Astrocyte (in vitro differentiated cells and primary cell): ENCODE data around the gene RAD51B. TPM values are rescaled to one million over a fixed set of nuclear protein-coding genes. Genes with fewer than 3 reads are reported as not detected.

Experiments
- DNase-seq: peaks from one replicate; pipeline ENCODE4 v3.0.0-alpha.2; 2010; ENCODE audit warnings: low read depth
- FAIRE-seq: peaks from 2 replicates; lab custom pipeline; 2011; peaks lifted over from hg19 to GRCh38; lab: Jason Lieb, UNC
- H2AFZ ChIP-seq: 2 replicates; pipeline ENCODE4 v1.6.0; 2012; ENCODE audit warnings: low read depth, low read length, inconsistent platforms
- H3K27ac ChIP-seq: 2 replicates; pipeline ENCODE4 v1.5.1; 2011; ENCODE audit warnings: low read depth, low read length, inconsistent platforms
- H3K27me3 ChIP-seq: 2 replicates; pipeline ENCODE4 v1.6.0; 2011; ENCODE audit warnings: low read length, inconsistent platforms; ENCODE audit not compliant: insufficient read depth
- H3K36me3 ChIP-seq: 2 replicates; pipeline ENCODE4 v1.5.1; 2011; ENCODE audit warnings: low read length, inconsistent platforms; ENCODE audit not compliant: insufficient read depth
- H3K4me1 ChIP-seq: 2 replicates; pipeline ENCODE4 v1.5.1; 2011; ENCODE audit warnings: low read length, inconsistent platforms; ENCODE audit not compliant: insufficient read depth
- H3K4me2 ChIP-seq: 2 replicates; pipeline ENCODE4 v1.6.0; 2012; ENCODE audit warnings: low read length, inconsistent platforms
- H3K4me3 ChIP-seq: 2 replicates; pipeline ENCODE4 v1.5.1; 2011; ENCODE audit warnings: low read depth, mild to moderate bottlenecking, low read length, inconsistent platforms; ENCODE audit not compliant: insufficient read depth
- H3K79me2 ChIP-seq: 2 replicates; pipeline ENCODE4 v1.6.0; 2012; ENCODE audit warnings: mild to moderate bottlenecking, low read length, inconsistent platforms; ENCODE audit not compliant: insufficient read depth
- H3K9ac ChIP-seq: 2 replicates; pipeline ENCODE4 v1.6.0; 2012; ENCODE audit warnings: mild to moderate bottlenecking, low read length, inconsistent platforms
- H3K9me3 ChIP-seq: 2 replicates; pipeline ENCODE4 v1.5.1; 2012; ENCODE audit warnings: low read depth, mild to moderate bottlenecking, low read length, inconsistent platforms; ENCODE audit not compliant: insufficient read depth
- H4K20me1 ChIP-seq: 2 replicates; pipeline ENCODE4 v1.6.0; 2012; ENCODE audit warnings: low read length, inconsistent platforms; ENCODE audit not compliant: insufficient read depth
- H3K27ac Mint-ChIP-seq: one replicate; pipeline ENCODE4 v1.8.0; 2021; ENCODE audit warnings: mild to moderate bottlenecking, mixed read lengths; ENCODE audit not compliant: unreplicated experiment
- H3K27me3 Mint-ChIP-seq: one replicate; pipeline ENCODE4 v1.8.0; 2021; ENCODE audit warnings: low read depth, mixed read lengths; ENCODE audit not compliant: unreplicated experiment
- H3K36me3 Mint-ChIP-seq: one replicate; pipeline ENCODE4 v1.8.0; 2021; ENCODE audit warnings: low read depth, mixed read lengths; ENCODE audit not compliant: unreplicated experiment
- H3K4me1 Mint-ChIP-seq: one replicate; pipeline ENCODE4 v1.8.0; 2021; ENCODE audit warnings: low read depth, mixed read lengths; ENCODE audit not compliant: unreplicated experiment
- H3K4me3 Mint-ChIP-seq: one replicate; pipeline ENCODE4 v1.8.0; 2021; ENCODE audit warnings: mild to moderate bottlenecking, moderate library complexity, mixed read lengths; ENCODE audit not compliant: unreplicated experiment
- H3K9me3 Mint-ChIP-seq: one replicate; pipeline ENCODE4 v1.8.0; 2021; ENCODE audit warnings: mild to moderate bottlenecking, mixed read lengths; ENCODE audit not compliant: unreplicated experiment
- CTCF ChIP-seq: IDR thresholded peaks from 2 replicates; pipeline ENCODE4 v1.5.1; 2011; ENCODE audit warnings: low read depth, mild to moderate bottlenecking, inconsistent platforms, low read length, moderate library complexity; ENCODE audit not compliant: insufficient read depth
- EZH2 ChIP-seq: IDR thresholded peaks from 2 replicates; pipeline ENCODE4 v1.6.1; 2012; ENCODE audit warnings: mild to moderate bottlenecking, low read length, inconsistent platforms; ENCODE audit not compliant: insufficient read depth
- total RNA-seq: library from RNA; stranded (reverse); gene quantifications from 2 replicates; pipeline ENCODE4 v1.2.1, GENCODE V29; 2021

RAD51B gene
- total RNA-seq, 1 donor from 2014 or later = 10.8 TPM

GRCh38 chr14:68501171-68501570 is 681.6 kb downstream of the RAD51B start:
- Histone ChIP-seq H3K9me3 (no peaks in the 10 kb centered on the region), H3K9ac (no peak overlapping the region), H3K4me2 (no peak overlapping the region), H3K36me3 (no peaks in the 10 kb centered on the region), H4K20me1 (no peaks in the 10 kb centered on the region), H3K79me2 (no peaks in the 10 kb centered on the region), H3K4me1 (peaks cover 5% of the 10 kb centered on the region), H2AFZ (no peak overlapping the region), H3K27ac (no peak overlapping the region), H3K4me3 (no peak overlapping the region), H3K27me3 (no peaks in the 10 kb centered on the region)
- H3K4me1 Mint-ChIP-seq = peaks cover 12% of the 10 kb centered on the region
- TF ChIP-seq EZH2 (no peak), CTCF (no peak)
- H3K27me3 Mint-ChIP-seq = peaks cover 3% of the 10 kb centered on the region
- no peak for DNase-seq
- peaks cover 5% of the 10 kb centered on the region for H3K36me3 Mint-ChIP-seq
- FAIRE-seq = no peak
- H3K4me3 Mint-ChIP-seq = no peak overlapping the region
- H3K9me3 Mint-ChIP-seq = peaks cover 4% of the 10 kb centered on the region
- no peak overlapping the region for H3K27ac Mint-ChIP-seq

- no peak overlapping the region for H3K9ac ChIP-seq
- no peaks in the 10 kb centered on the region for H3K9me3 ChIP-seq
- Mint-ChIP-seq H3K36me3 (peaks cover 5% of the 10 kb centered on the region), H3K27me3 (peaks cover 3% of the 10 kb centered on the region), H3K4me3 (no peak overlapping the region), H3K27ac (no peak overlapping the region), H3K4me1 (peaks cover 17% of the 10 kb centered on the region), H3K9me3 (peaks cover 4% of the 10 kb centered on the region)
- peaks cover 9% of the 10 kb centered on the region for H3K4me1 ChIP-seq
- TF ChIP-seq CTCF = no peak
- TF ChIP-seq EZH2 = no peak
- H3K27me3 ChIP-seq = no peaks in the 10 kb centered on the region
- H3K36me3 ChIP-seq = no peaks in the 10 kb centered on the region
- H3K27ac ChIP-seq = no peak overlapping the region
- FAIRE-seq (no peak), DNase-seq (no peak)
- no peak overlapping the region for H3K4me2 ChIP-seq
- no peaks in the 10 kb centered on the region for H3K79me2 ChIP-seq
- H4K20me1 ChIP-seq = no peaks in the 10 kb centered on the region
- H2AFZ ChIP-seq = no peak overlapping the region
- no peak overlapping the region for H3K4me3 ChIP-seq
Observed at GRCh38 chr14:68501614-68502052, 682.1 kb downstream of the RAD51B start.

- no peak for DNase-seq
- H2AFZ ChIP-seq = no peak overlapping the region
- no peaks in the 10 kb centered on the region for H3K9me3 ChIP-seq
- Mint-ChIP-seq H3K4me3 (no peak overlapping the region), H3K4me1 (peaks cover 23% of the 10 kb centered on the region), H3K9me3 (peaks cover 4% of the 10 kb centered on the region), H3K36me3 (peaks cover 5% of the 10 kb centered on the region), H3K27me3 (peaks cover 3% of the 10 kb centered on the region), H3K27ac (no peak overlapping the region)
- no peak overlapping the region for H3K27ac ChIP-seq
- FAIRE-seq = no peak
- no peak overlapping the region for H3K9ac ChIP-seq
- H4K20me1 ChIP-seq = no peaks in the 10 kb centered on the region
- no peaks in the 10 kb centered on the region for H3K27me3 ChIP-seq
- no peak for TF ChIP-seq CTCF
- TF ChIP-seq EZH2 = no peak
- H3K36me3 ChIP-seq = no peaks in the 10 kb centered on the region
- H3K4me2 ChIP-seq = no peak overlapping the region
- no peaks in the 10 kb centered on the region for H3K79me2 ChIP-seq
- peaks cover 11% of the 10 kb centered on the region for H3K4me1 ChIP-seq
- no peak overlapping the region for H3K4me3 ChIP-seq
Observed at GRCh38 chr14:68502230-68502629, 682.7 kb downstream of the RAD51B start.
